IPS-15b (cell line): Measurements from ENCODE around the gene DDIT3.

Source experiments
- H3K27me3 ChIP-seq: one replicate; pipeline ENCODE4 v1.6.1; 2013; ENCODE audit warnings: low read length; ENCODE audit not compliant: control insufficient read depth, insufficient read depth
- H3K36me3 ChIP-seq: one replicate; pipeline ENCODE4 v1.6.1; 2013; ENCODE audit warnings: low read length; ENCODE audit not compliant: control insufficient read depth, insufficient read depth
- H3K4me1 ChIP-seq: one replicate; pipeline ENCODE4 v1.6.1; 2013; ENCODE audit warnings: mild to moderate bottlenecking, low read length; ENCODE audit not compliant: control insufficient read depth, insufficient read depth
- H3K4me3 ChIP-seq: one replicate; pipeline ENCODE4 v1.5.1; 2013; ENCODE audit warnings: low read depth, low read length
- H3K9ac ChIP-seq: one replicate; pipeline ENCODE4 v1.6.1; 2013; ENCODE audit warnings: low read depth, mild to moderate bottlenecking, low read length
- H3K9me3 ChIP-seq: one replicate; pipeline ENCODE4 v1.6.1; 2013; ENCODE audit warnings: mild to moderate bottlenecking, low read length; ENCODE audit not compliant: control insufficient read depth, insufficient read depth

DDIT3 gene

GRCh38 chr12:57530396-57531142 is 10.3 kb upstream of the DDIT3 start:
- Histone ChIP-seq H3K4me3 (no peak overlapping the region), H3K9ac (no peak overlapping the region), H3K36me3 (peaks cover 41% of the 10 kb centered on the region), H3K9me3 (no peaks in the 10 kb centered on the region), H3K27me3 (no peaks in the 10 kb centered on the region), H3K4me1 (no peaks in the 10 kb centered on the region)

- Histone ChIP-seq H3K4me3 (no peak overlapping the region), H3K9me3 (no peaks in the 10 kb centered on the region), H3K27me3 (no peaks in the 10 kb centered on the region), H3K36me3 (peaks cover 40% of the 10 kb centered on the region), H3K9ac (no peak overlapping the region), H3K4me1 (no peaks in the 10 kb centered on the region)
These were observed 9.5 kb upstream of the DDIT3 start for GRCh38 chr12:57529831-57530230.

GRCh38 chr12:57528831-57529555 is 8.7 kb upstream of the DDIT3 start:
- peaks cover 37% of the 10 kb centered on the region for H3K36me3 ChIP-seq
- no peaks in the 10 kb centered on the region for H3K27me3 ChIP-seq

GRCh38 chr12:57528176-57528575 is 7.9 kb upstream of the DDIT3 start:
- Histone ChIP-seq H3K27me3 (no peaks in the 10 kb centered on the region), H3K36me3 (peaks cover 35% of the 10 kb centered on the region), H3K9me3 (no peaks in the 10 kb centered on the region), H3K4me1 (peaks cover 7% of the 10 kb centered on the region), H3K9ac (no peak overlapping the region), H3K4me3 (no peak overlapping the region)

More at GRCh38 chr12:57528831-57529555, 8.7 kb upstream of the DDIT3 start:
- no peaks in the 10 kb centered on the region for H3K9me3 ChIP-seq
- H3K9ac ChIP-seq = no peak overlapping the region
- H3K4me3 ChIP-seq = no peak overlapping the region
- H3K4me1 ChIP-seq = peaks cover 2% of the 10 kb centered on the region

- Histone ChIP-seq H3K4me3 (no peak overlapping the region), H3K4me1 (peaks cover 7% of the 10 kb centered on the region), H3K36me3 (peaks cover 34% of the 10 kb centered on the region), H3K9me3 (no peaks in the 10 kb centered on the region), H3K9ac (no peak overlapping the region), H3K27me3 (no peaks in the 10 kb centered on the region)
These were observed 6.9 kb upstream of the DDIT3 start for GRCh38 chr12:57527184-57527583.

- Histone ChIP-seq H3K4me1 (peaks cover 7% of the 10 kb centered on the region), H3K36me3 (peaks cover 31% of the 10 kb centered on the region), H3K4me3 (no peak overlapping the region), H3K27me3 (no peaks in the 10 kb centered on the region), H3K9me3 (no peaks in the 10 kb centered on the region), H3K9ac (no peak overlapping the region)
These were observed 6.3 kb upstream of the DDIT3 start for GRCh38 chr12:57526477-57527126.

GRCh38 chr12:57525615-57526383 is 5.5 kb upstream of the DDIT3 start:
- Histone ChIP-seq H3K36me3 (peaks cover 31% of the 10 kb centered on the region), H3K9ac (no peak overlapping the region), H3K27me3 (no peaks in the 10 kb centered on the region), H3K4me1 (peaks cover 7% of the 10 kb centered on the region), H3K9me3 (no peaks in the 10 kb centered on the region), H3K4me3 (no peak overlapping the region)

GRCh38 chr12:57524814-57525614 is 4.7 kb upstream of the DDIT3 start:
- H3K9me3 ChIP-seq = no peaks in the 10 kb centered on the region
- no peaks in the 10 kb centered on the region for H3K27me3 ChIP-seq
- H3K9ac ChIP-seq = no peak overlapping the region
- H3K4me1 ChIP-seq = peaks cover 7% of the 10 kb centered on the region
- H3K36me3 ChIP-seq = peaks cover 23% of the 10 kb centered on the region
- no peak overlapping the region for H3K4me3 ChIP-seq

- Histone ChIP-seq H3K9me3 (no peaks in the 10 kb centered on the region), H3K4me1 (peaks cover 9% of the 10 kb centered on the region), H3K9ac (no peak overlapping the region), H3K4me3 (peak overlapping the region; percentile 90), H3K36me3 (peaks cover 16% of the 10 kb centered on the region), H3K27me3 (no peaks in the 10 kb centered on the region)
These were observed 3.6 kb upstream of the DDIT3 start for GRCh38 chr12:57523706-57524614.
